ENCODE measurements around the gene CA5A.

Gene CA5A

DNA sequence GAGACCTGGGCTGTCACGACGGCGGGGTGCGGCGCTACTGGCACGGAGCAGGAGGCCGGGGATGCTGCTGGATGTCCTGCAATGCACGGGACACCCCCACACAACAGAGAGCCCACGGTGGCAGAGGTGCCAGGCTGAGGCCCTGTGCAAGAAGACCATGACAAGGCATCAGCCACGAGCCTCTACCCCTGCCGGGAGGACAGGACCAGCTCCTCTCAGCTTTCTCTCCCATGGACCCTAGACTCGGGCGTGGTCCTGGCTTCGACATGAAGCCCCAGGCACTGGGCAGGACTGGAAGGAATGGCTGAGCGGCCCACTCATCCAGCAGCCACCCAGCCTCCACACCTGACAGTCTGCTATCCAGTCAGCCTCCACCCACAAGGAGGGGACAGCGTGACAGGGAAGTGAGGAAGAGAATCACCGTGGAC lies 92.6 kb downstream of the CA5A start:
- DNase-seq (ENCODE audit: low read depth): no peak
- TF ChIP-seq, protein P1, sequence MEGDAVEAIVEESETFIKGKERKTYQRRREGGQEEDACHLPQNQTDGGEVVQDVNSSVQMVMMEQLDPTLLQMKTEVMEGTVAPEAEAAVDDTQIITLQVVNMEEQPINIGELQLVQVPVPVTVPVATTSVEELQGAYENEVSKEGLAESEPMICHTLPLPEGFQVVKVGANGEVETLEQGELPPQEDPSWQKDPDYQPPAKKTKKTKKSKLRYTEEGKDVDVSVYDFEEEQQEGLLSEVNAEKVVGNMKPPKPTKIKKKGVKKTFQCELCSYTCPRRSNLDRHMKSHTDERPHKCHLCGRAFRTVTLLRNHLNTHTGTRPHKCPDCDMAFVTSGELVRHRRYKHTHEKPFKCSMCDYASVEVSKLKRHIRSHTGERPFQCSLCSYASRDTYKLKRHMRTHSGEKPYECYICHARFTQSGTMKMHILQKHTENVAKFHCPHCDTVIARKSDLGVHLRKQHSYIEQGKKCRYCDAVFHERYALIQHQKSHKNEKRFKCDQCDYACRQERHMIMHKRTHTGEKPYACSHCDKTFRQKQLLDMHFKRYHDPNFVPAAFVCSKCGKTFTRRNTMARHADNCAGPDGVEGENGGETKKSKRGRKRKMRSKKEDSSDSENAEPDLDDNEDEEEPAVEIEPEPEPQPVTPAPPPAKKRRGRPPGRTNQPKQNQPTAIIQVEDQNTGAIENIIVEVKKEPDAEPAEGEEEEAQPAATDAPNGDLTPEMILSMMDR (conservative IDR thresholded peaks at IDR 0.05; ENCODE audit: control insufficient read depth, insufficient read depth, low read depth, low read length): no peak

DNA sequence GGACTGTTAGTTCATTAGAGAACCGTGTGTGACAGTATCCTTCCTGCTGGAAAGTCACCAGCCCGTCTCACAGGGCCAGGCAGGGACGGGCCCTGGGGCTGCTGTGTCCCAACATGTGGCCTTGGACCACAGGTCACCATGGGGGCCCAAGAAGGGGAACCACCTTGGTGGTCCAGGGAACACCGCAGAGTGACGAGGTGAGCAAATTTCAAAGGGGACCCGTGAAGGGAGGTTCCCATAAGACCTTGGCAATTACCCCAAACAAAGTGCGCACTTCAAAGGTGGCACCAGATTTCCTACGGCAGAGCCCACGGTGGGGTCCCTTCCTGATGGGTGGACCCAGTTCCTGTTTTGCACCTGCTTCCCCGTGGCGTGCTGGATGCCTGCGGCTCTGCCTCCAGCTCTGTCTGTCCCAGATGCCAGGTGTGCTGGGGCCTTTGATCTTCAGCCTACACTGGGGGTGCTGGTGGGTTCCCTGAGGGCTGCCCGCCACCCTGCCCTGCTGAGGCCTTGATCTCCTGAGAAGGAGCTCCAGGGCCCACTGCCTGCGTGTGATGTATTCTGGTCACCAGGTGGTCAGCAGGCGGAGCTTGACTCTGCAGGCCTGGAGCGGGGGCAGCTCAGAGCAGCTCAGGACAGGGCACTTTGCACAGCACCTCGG lies 94.0 kb downstream of the CA5A start:
- TF ChIP-seq, protein P1 (conservative IDR thresholded peaks at IDR 0.05; ENCODE audit: control insufficient read depth, insufficient read depth, low read depth, low read length): no peak
- no peak overlapping the region for H3K4me3 ChIP-seq (ENCODE audit: control insufficient read depth, low read depth, low read length)
- no peak for DNase-seq (ENCODE audit: low read depth)

More for the DNA sequence above, 92.6 kb downstream of the CA5A start:
- H3K4me3 ChIP-seq (ENCODE audit: control insufficient read depth, low read depth, low read length): no peak overlapping the region

DNA sequence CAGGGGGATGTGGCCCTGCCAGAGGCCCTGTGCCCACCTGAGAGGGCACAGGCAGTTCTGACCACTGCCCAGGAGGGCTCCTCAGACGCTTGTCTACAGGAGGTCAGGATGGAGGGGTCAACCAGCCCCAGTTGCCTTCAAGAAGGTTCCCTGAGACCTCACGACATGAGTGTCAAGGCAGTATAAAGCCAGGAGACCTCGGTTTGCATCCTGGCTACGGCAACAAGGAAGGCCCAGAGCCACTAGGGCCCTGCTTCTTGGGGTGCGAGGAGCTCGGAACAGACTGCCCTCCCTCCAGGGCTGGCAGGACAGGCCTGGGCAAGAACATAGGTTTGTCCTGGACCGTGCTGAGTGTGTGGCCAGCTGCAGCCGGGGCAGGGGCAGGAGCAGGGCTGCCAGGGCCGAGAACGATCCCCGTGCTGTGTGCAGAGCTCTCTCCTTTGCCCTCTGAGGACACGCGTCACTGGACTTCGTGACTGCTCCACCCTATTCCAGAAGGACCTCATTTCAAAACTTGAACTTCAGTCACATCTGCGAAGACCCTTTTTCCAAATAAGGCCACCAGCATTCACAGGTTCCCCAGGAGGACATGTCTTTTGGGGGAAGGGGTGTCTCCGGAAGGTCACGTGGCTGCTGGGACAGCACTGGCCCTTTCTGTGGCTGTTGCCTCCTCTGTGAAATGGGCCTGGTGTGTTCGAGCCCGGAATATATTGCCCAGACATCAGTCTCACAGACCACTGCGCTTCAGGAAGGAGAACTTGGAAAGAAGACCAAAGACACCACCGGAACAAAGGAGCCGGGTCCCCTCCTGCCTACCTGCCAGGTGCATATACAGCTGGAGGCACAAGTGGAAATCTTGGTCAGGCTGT lies 94.8 kb downstream of the CA5A start:
- no peak for DNase-seq (ENCODE audit: low read depth)
- TF ChIP-seq, protein P1 (conservative IDR thresholded peaks at IDR 0.05; ENCODE audit: control insufficient read depth, insufficient read depth, low read depth, low read length): no peak
- H3K4me3 ChIP-seq (ENCODE audit: control insufficient read depth, low read depth, low read length): no peak overlapping the region

DNA sequence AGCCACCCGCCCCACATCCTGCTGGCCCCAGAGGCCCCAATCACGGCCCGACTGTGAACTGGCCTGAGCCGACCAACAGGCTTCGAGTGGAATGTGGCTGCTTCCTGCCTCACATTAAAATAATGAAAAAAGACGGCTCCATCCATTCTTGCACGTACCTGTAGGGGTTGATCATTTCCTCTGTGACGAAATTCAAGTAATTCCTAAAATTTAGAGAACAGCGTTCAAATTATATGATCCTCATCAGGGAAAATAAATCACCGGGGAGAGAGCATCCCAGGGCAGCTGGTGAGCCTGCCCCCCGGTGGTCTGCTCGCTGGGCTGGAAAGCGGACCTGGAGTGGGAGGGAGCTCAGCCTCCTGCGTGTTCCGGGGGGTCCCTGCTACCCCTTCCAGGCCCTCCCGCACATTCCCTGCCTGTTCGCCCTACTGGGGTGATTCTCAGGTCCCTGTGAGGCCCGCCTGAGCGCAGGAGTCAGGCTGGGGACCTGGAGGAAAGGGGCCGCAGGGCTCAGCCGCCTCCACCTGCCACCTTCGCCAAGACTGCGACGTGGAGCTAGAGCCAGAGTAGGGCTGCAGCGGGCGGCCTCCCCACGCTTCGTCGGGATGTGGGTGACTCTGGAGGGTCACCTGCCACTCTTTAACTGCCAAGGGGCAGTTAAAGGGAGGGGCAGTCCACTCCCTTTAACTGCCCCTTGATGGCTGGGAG lies 95.9 kb downstream of the CA5A start:
- no peak for DNase-seq (ENCODE audit: low read depth)
- TF ChIP-seq, protein P1 (conservative IDR thresholded peaks at IDR 0.05; ENCODE audit: control insufficient read depth, insufficient read depth, low read depth, low read length): no peak
- H3K4me3 ChIP-seq (ENCODE audit: control insufficient read depth, low read depth, low read length): no peak overlapping the region

DNA sequence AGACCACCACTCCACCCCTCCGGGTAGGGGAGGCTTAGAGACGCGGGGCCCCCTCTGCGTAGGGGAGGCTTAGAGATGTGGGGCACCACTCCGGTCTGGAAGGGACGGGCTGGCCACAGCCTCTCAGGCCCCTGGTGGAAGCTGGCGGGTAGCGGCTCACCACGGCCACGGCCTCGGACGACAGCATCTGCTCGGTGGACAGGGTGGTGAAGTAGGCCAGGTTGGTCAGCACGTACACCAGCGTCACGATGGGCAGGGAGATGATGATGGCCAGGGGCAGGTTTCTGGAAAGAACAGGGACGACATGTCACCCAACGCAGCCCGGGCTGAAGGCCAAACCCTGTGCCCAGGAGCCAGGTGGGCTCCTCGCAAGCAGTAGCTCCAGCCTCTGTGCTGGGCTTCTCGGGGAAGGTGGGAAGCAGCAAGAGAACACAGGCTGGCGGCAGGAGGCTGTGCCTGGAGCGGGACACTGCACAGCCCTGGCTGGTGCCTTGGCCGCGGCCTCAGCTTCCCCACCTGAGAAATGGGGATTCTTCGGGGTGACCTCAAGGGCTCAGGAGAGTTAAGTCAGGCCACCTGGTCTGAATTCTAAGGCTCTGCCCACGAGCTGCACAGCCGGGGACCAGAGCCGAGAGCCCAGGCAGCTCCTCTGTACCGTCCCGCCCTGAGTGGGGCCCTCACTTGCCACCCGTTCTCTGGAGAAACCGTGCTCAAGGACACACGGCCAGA lies 96.6 kb downstream of the CA5A start:
- no peak for DNase-seq (ENCODE audit: low read depth)
- H3K4me3 ChIP-seq (ENCODE audit: control insufficient read depth, low read depth, low read length): no peak overlapping the region
- TF ChIP-seq, protein P1 (conservative IDR thresholded peaks at IDR 0.05; ENCODE audit: control insufficient read depth, insufficient read depth, low read depth, low read length): no peak

All from fibroblast of mammary gland (primary cell).